Right ventricle myocardium inferior (tissue), 1 donor: Measurements from ENCODE around the gene BCOR. TPM values are rescaled to one million over a fixed set of nuclear protein-coding genes. Genes with fewer than 3 reads are reported as not detected.

Experiments
- ATAC-seq: fragments of 200-7000 bp; cut with Tn5 transposase; one replicate; pipeline ENCODE4 v1.9.1; 2020; ENCODE audit warnings: mild to moderate bottlenecking, moderate library complexity
- DNase-seq: peaks from one replicate; pipeline ENCODE4 v3.0.0; 2021; ENCODE audit errors: missing footprints
- intact Hi-C: fragments of 100-400 bp; cut with DNase I; formaldehyde crosslinking; loops from one replicate; pipeline ENCODE4 v1.11.0; 2022
- total RNA-seq: library from RNA; stranded (reverse); fragmentation: NEBNext Ultra II Directional; extraction: Animal tissue kit (Norgen Biotek cat#: 25700); gene quantifications from one replicate; pipeline ENCODE4 v1.2.1, GENCODE V29; 2021
- donor health status: DM: no; HTN: yes; CAD: no; lungs with severe emphysema.

The BCOR gene
- total RNA-seq, 1 donor from 2014 or later = 16.9 TPM

- DNase-seq (no peak), ATAC-seq (no peak)
- intact Hi-C loops = no loop called here
These were observed 93.6 kb downstream of the BCOR start for GRCh38 chrX:40004246-40004535.

GRCh38 chrX:40003428-40004245 lies 94.1 kb downstream of the BCOR start:
- DNase-seq = no peak
- intact Hi-C loops = no loop called here
- no peak for ATAC-seq

GRCh38 chrX:40003071-40003427 lies 94.7 kb downstream of the BCOR start:
- ATAC-seq = no peak
- intact Hi-C loops = no loop called here
- no peak for DNase-seq
